NAMALWA (cell line): ENCODE data around the gene GRAMD1C.
"Not testable (repeated sequence)": the region's sequence is repeated elsewhere in the genome, so short reads cannot be mapped to it uniquely, and the experiment has no call there.

Source experiments
- DNase-seq: peaks from one replicate; pipeline ENCODE4 v3.0.0-alpha.2; 2015; ENCODE audit warnings: low spot score

Gene GRAMD1C

DNA sequence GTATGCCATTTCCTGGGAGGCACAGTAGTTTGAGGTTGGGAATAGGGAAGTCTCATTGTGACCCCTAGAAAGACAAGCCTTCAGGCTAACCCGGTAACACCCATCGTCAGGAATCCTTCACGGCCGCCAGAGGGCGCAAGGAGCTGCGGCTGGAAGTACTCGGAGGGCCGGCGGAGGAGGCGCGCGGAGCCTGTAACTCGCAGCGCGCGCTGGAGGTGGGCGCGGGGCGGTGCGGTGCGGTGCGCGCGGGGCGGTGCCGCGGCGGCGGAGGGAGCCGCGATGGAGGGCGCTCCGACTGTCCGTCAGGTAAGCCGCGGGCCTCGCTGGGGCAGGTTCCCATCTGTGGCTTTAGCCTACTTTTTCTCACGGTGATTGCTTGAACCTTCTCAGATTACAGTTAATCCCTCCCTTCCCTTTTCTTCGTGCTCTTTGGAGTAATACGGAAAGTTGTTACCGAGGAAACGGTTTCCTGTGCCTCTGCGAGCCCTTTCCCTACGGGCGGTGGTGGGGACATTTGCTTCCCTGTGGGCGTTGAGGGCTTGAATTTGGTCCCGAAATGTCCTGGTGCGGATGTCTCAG is at the start of gene GRAMD1C:
GRAMD1C (plus strand) TSS at position 158 of the 579 bp plus-strand sequence; CDS start at position 280, 122 bp downstream.
- peak; percentile 93 for DNase-seq

- DNase-seq = no peak
Observed at GRCh38 chr3:113791381-113791780, 47.2 kb upstream of the GRAMD1C start.

DNA sequence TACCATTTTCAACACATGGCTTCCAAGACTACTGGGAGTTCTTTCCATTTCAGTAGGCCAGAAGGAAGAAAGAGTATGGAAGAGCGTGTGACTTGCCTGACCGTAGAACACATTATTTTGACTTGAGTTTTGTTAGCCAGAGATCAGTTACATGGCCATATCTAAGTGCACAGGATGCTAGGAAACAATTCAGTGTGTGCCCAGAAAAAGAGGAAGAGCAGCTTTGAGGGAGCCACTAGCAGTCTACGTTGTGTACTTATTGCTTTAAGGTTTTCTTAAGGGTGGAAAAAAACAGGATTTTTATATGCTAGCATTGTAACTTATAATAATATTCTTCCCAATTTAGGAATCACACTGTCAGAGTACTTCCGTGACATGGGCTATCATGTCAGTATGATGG is 44.1 kb upstream of the GRAMD1C start:
- no peak for DNase-seq

DNA sequence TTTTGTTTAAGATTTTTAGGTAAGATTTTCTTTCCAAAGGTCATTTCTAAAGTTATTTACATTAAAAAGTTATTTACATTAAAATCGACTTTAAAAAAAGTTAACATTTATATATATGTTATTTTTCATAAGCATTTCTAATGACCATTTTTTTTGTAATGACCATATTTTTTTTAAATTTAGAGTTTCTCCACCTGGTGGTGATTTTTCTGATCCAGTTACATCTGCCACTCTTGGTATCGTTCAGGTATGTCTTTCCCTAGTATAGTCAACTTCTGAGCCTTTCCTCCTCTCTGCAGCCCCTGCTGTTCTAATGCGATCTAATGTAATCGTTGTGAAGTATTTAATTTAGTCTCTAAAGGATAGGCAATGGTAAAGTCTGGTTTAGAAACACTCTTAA is 42.9 kb upstream of the GRAMD1C start:
- DNase-seq = no peak

DNA sequence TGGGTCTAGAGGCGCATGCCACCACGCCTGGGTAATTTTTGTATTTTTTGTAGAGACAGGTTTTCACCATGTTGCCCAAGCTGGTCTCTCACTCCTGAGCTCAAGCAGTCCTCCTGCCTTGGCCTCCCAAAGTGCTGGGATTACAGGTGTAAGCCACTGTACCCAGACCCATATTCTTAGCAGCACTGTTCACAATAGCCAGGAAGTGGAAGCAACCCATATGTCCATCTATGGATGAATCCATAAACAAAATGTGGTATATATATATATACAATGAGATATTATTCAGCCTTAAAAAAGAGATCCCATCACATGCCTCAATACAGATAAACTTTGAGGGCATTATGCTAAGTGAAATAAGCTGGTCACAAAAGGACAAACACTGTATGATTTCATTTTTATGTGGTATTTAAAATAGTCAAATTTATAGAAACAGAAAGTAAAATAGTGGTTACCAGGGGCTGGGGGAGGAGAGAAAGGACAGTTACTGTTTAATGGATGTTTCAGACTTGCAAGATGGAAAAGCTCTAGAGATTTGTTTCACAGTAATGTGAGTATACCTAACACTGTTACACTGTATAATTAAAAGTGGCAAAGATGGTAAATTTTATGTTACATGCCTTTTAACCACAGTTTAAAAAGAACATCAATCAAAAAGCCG is 35.7 kb upstream of the GRAMD1C start:
- DNase-seq = no peak

DNA sequence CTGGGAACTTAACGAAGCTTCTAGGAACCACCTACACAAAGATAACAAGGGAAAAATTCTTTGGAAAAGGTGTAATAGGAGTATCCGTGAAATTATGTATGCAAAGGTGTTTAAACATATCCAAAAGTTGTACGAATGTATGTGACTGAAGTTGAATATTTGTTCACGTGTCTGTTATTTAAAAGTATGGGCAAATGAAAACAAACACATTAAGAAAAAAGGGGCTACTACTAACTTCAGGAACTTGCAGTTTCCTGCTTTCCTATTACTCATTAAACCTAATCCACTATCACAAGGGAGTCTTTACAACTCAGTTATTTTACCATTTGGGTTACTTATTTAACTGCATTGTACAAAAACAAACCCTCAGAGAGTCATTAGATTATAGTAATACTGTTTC is 33.9 kb upstream of the GRAMD1C start:
- no peak for DNase-seq

DNA sequence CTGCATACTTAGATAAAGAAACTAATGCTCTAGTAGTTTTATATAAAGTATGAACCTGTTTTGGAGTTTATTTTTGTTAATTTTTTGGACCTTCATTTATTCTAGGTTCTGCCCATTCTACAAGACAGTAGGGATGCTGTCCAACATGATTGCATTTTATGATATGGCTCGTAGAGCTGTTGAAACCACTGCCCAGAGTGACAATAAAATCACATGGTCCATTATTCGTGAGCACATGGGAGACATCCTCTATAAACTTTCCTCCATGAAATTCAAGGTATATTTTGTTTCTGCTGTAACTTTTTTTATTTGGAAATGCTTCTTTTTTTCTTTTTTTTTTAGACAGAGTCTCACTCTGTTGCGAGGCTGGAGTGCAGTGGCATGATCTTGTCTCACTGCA is 33.3 kb upstream of the GRAMD1C start:
- DNase-seq = no peak

DNA sequence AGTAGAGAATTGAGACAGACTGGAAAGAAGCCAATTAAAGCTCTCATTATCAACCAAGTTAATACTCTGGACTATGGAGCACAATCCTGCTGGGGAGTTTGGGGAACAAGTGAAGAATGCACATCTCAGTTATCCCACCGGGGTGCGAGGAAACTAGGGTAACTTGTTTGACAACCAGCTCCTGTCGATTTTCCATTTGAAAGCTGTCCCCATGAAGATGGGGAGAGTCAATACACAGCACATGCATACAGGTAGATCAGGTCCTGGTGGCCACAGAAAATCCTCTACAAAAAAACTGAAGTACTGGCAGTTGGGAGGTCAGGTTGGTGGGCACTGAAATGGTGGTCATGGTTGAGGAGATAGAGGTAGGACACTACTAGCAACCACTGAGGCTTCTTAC is 25.7 kb upstream of the GRAMD1C start:
- DNase-seq = no peak

GRCh38 chr3:113819866-113820265 is 18.7 kb upstream of the GRAMD1C start:
- no peak for DNase-seq

DNA sequence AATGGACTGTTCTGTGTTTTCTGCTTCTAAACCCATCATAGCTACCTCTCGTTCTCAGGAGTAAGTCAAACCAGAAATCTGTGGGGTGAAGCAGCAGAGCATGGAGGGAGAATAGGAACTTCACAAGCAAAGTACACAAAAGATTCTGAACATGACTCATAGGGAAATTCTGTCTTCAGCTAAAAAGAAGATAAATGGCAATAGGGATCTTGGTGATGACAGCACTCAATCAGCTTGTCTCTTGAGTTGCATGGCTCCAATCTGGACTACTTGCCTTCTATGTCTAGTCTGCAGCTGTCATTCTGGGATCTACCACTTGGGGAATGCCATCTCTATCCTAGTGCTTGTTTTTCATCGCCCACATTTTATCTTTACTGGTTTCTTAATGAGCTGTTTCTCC is 13.5 kb upstream of the GRAMD1C start:
- peak; percentile 32 for DNase-seq

DNA sequence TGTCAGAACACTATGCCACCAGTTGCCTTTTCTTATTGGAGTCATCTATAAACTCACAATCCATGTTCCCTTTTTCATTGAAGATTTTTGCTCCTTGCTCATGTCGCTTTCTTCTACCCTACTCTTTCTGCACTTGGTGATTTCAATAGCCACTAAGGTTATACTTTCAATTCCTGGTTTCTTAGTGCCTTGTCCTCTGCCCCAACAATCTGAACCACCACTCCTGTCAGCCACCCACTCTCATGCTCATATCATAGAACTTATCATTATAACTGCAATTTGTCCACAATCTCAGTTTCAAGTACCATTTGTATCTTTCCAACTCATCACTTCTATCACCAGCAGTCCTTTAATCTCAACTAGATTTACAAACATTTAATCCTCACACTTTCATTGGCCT is 10.0 kb upstream of the GRAMD1C start:
- DNase-seq = no peak

DNA sequence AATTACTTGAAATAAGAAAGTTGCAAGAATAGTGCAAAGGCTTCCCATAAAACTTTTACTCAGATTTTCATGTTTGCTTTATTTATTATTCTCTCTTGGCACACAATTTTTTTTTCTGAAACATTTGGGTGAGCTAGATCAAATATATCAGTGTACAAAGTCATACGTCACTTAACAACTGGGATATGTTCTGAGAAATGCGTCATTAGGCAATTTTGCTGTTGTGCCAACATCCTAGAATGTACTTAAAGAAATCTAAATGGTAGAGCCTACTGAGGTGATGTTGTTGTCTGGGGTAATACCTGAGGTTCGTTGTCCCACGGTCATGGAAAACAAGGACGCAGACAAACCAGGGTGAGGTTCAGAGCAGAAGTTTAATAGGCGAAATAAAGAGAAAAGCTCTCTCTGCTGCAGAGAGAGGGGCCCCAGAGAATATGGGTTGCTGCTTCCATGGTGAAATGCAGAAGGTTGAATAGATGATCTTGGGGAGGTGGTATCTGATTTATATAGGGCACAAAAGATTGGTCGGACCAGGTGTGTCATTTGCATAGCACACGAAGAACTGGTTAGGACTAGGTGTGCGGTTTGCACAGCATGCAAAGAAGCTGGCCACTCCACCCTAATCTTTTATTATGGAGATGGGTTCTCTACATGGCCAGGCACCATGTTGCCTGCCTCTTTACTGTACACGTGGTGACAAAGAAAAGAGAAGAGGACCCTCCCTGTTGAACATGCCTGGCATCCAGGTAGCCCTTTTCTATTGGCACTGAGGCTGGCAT is 8.8 kb upstream of the GRAMD1C start:
- DNase-seq = peak; percentile 16

- DNase-seq = peak; percentile 24
Observed at GRCh38 chr3:113831103-113831355, 7.6 kb upstream of the GRAMD1C start.

- DNase-seq = peak; percentile 13
Observed at GRCh38 chr3:113832477-113833164, 6.0 kb upstream of the GRAMD1C start.

DNA sequence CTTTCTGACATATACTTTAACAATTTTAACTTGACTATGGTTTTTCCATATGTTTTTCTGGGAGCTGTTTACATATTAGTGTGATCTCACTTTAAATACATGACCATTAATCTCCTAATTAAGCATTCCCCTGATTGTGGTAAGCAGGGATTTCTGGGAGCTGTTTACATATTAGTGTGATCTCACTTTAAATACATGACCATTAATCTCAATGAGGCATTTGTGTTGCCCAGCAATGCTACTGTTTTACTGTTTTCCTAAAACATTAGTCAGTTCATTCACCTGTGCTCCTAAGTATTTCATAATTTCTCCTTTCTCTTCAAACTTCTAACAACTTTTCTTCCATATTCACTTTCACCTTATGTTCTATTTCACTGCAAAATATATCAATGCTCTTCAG is 3.6 kb upstream of the GRAMD1C start:
- no peak for DNase-seq

GRCh38 chr3:113839551-113839950 is 963 bp downstream of the GRAMD1C start:
- DNase-seq = no peak

DNA sequence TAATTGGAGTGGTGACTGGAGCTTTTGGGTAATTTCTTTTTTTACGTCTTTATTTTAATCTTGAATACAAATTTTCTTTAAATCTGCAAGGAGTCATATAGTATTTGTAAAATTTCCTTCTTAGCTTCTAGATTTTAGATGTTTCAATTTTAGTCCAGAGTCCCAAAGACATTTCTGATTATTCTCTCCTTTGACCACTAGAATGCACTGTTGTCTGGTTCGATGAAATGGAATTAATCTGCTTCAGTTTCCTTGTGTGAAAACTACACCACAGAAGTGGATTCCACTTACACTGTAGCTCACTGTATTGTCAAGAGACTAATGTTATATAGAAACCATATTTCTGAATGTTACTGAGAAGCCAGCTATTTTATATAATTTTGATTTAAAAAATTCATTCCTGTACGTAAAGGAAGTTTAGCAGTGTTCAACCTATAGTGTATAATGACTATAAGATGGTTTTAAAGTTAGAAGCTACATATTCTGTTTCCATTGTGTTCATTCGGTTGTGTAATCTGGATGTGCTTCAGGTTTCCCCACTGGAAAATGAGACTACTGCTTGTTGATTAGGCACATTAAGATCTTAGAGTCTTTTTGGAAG is 6.1 kb downstream of the GRAMD1C start:
- peak; percentile 76 for DNase-seq

DNA sequence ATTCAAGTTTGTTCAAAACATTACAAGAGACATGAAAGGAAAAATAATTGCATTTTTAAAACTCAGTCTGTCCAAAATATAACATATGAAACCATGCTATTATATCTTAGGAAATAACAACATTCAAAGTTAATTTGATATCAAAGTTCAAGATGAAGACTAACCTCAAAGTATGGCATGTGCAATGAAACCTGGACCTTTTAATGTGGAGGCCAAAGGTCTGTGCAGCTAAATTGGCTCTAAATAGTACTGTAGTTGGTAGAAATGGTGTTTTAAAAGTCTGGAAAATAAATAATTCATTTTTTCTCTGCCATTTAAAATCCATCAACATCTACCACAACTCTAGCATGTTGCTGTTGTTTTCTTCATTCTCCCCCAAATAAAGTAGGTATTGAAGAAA is 8.7 kb downstream of the GRAMD1C start:
- DNase-seq = no peak

- no peak for DNase-seq
Observed at GRCh38 chr3:113847664-113848461, 9.3 kb downstream of the GRAMD1C start.

DNA sequence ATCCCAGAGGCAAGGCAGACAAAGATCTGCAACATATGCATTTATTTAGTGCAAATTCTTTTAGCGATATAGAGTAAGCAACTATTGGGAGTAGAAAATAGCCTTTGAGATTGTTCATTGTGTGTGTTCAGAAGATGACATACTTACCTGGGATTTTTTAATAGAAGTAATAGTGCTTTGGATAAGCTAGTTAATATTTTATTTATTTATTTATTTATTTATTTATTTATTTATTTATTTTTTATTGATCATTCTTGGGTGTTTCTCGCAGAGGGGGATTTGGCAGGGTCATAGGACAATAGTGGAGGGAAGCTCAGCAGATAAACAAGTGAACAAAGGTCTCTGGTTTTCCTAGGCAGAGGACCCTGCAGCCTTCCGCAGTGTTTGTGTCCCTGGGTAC is 10.5 kb downstream of the GRAMD1C start:
- not testable (repeated sequence) for DNase-seq

GRCh38 chr3:113849841-113850240 is 11.3 kb downstream of the GRAMD1C start:
- not testable (repeated sequence) for DNase-seq

DNA sequence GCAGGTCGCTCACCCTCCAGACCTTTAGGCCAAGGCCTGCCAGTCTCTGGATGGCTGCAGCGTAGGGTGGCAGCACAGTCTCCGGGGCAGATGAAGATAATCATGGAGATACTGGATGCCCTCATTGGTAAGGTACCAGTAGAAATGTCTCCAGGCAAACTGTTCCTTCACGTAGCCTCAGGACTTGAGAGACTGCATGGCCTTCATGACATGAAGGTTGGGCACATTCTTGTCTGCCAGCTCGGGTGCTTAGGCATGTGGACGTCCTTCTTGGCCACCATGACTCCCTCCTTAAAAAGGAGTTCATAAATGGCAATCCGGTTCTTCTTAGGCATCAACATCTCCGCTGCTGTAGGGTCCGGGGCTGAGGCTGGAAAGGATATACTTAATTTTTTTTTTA is 11.8 kb downstream of the GRAMD1C start:
- not testable (repeated sequence) for DNase-seq
